Astrocyte (in vitro differentiated cells and primary cell): ENCODE results near the gene TXNDC15.

Experiments used
- CTCF ChIP-seq: IDR thresholded peaks from 2 replicates; pipeline ENCODE4 v1.5.1; 2011; ENCODE audit warnings: low read depth, mild to moderate bottlenecking, inconsistent platforms, low read length, moderate library complexity; ENCODE audit not compliant: insufficient read depth
- EZH2 ChIP-seq: IDR thresholded peaks from 2 replicates; pipeline ENCODE4 v1.6.1; 2012; ENCODE audit warnings: mild to moderate bottlenecking, low read length, inconsistent platforms; ENCODE audit not compliant: insufficient read depth

- TF ChIP-seq EZH2 (no peak), CTCF (no peak)
Measured at GRCh38 chr5:134845335-134845851, 28.8 kb upstream of the TXNDC15 start.
